ENCODE results near the gene FYB2.

- TF ChIP-seq, protein P1, sequence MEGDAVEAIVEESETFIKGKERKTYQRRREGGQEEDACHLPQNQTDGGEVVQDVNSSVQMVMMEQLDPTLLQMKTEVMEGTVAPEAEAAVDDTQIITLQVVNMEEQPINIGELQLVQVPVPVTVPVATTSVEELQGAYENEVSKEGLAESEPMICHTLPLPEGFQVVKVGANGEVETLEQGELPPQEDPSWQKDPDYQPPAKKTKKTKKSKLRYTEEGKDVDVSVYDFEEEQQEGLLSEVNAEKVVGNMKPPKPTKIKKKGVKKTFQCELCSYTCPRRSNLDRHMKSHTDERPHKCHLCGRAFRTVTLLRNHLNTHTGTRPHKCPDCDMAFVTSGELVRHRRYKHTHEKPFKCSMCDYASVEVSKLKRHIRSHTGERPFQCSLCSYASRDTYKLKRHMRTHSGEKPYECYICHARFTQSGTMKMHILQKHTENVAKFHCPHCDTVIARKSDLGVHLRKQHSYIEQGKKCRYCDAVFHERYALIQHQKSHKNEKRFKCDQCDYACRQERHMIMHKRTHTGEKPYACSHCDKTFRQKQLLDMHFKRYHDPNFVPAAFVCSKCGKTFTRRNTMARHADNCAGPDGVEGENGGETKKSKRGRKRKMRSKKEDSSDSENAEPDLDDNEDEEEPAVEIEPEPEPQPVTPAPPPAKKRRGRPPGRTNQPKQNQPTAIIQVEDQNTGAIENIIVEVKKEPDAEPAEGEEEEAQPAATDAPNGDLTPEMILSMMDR (IDR thresholded peaks at IDR 0.05) = no peak
- no peak for TF ChIP-seq ZFX (IDR thresholded peaks at IDR 0.05; ENCODE audit: borderline replicate concordance)
These were observed 130.6 kb downstream of the FYB2 start for GRCh38 chr1:56688522-56689026.

Data from 22Rv1 (cell line).